ENCODE measurements around the gene CFAP74.
A peak's percentile ranks its signal among the peaks of the same experiment; 100 is the strongest.

The CFAP74 gene

DNA sequence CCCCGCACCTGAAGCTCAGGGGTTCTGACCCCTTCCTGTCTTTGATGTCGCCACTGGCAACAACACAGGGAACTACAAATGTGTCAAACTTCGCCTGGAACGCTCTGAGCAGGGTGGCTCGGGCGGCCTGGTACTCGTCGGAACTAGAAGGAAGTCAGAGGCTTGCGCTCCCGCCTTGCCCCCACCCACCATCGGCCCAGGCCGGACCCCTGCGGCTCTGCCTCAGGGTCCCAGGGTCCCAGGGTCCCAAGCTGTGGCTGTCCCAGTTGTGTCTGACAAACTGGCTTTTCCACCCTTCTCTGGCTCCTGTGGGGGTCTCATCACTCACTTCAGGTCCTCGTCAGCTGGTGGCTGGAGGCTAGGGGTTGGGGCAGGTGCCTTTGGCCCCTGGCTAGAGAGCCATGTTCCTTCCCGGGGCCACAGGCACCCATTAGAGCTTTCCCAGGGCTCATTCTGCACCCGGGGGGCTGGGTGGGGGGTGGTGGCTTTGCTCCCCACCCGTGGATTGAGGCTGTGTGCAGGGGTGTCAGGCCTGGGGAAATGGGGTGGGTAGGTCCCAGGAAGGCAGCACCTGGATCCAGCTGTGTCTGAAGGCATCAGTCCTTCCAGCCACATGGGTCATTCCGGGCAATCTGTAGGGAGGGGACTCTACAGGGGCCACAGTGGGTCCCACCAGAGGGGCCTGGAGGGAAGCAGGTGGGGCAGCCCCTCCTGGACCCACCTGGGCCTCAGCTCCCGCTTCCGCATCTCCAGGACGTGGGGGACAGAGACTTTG lies 76.5 kb downstream of the CFAP74 start:
- no peak for DNase-seq

GRCh38 chr1:1926346-1926811 lies 77.2 kb downstream of the CFAP74 start:
- no peak for DNase-seq

DNA sequence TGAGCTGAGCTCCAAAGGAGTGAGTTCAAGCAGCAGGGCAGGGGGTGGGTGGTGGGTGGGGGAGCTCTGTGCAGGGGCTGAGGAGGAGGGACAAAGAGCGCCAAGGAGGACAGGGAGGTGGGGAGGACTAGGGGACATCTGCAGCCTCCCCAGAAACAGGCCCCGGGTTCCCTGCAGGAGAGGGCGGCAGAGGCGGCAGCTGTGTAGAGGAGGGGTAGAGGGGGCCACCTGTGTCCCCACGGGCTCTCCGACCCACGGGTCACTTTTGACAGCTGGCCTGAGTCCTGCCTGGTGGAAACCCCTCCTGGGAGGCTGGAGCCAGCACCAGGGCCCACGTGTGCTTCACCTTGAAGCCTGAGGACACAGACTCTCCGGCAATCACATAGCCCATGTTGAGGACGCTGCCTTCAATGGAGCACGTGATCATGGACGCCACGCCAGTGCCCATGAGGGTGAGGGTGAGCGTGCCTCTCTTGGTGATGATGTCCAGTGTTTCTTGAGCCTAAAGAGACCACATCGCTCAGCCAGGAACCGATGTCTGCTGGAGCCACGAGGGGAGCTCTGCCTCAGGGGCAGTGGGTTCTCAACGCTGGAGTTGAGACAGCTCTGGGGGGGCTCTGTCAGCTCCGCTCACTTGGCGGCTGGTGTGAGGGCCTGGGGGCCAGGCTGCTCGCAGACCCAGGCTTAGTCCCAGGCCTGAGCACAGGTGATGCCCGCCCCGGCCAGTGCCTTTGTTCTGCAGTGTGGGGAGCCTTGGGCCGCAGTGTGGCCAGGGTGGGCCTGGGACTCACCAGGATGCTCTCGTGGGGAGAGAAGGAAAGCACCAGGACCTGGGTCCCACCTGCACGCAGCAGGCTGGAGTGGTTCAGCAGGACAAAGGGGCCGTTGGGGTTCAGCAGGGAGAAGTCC lies 77.9 kb downstream of the CFAP74 start:
- no peak for DNase-seq

GRCh38 chr1:1924849-1925248 lies 78.7 kb downstream of the CFAP74 start:
- no peak for DNase-seq

- DNase-seq: no peak
These were observed 79.2 kb downstream of the CFAP74 start for GRCh38 chr1:1924386-1924785.

DNA sequence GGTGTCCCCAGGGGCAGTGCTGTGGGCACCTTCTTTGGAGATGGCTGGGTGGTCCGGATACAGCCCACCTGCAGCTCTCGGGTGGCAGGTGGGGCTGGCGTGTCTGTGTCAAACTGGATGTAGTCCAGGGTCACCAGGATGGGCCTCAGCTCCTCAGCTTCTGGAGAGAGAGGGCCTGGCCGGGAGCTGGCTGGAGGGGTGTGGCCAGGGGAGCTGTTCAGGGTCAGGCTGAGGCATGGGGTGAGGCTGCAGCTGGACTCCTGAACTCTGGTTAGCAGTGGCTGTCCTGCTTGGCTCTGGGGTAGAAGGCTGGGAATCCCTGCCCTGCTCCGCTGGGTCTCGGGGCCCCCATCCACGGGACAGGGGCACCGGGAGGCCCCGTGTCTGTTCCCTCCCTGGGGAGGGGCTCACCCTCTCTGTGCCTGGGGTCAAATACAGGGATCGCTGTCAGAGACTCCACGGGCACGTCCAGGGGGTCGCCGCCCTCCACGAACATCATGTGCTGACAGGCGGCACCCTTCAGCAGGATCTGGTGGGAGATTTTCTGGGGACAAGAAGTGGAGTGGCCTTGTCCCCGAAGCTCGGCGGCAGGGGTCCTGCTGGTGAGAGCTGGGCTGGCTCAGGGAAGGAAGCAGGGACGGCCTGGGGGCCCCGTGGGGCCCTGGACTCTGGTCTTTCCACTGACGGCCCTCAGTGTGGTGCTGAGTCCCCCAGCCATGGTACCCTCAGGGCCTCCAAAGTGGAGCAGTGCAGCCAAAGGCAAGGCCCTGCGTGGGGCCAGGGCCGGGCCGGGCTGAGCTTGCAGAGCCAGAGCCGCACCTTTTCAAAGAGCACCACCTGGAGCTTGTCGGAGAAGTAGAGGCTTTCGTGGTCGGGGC lies 80.4 kb downstream of the CFAP74 start:
- DNase-seq: no peak

DNA sequence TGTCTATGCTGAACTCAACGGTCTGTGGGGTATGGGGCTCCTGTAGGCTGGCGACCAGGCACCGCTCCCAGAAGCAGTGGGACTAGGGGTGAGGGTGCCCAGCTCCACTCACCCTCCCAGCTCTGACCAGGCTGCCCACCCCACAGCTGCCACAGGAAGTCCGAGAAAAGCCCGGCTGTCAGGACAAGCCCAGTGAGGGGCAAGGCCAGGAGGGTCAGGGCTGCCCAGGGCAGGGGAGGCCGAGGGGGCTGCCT lies 81.0 kb downstream of the CFAP74 start:
- DNase-seq: no peak

DNA sequence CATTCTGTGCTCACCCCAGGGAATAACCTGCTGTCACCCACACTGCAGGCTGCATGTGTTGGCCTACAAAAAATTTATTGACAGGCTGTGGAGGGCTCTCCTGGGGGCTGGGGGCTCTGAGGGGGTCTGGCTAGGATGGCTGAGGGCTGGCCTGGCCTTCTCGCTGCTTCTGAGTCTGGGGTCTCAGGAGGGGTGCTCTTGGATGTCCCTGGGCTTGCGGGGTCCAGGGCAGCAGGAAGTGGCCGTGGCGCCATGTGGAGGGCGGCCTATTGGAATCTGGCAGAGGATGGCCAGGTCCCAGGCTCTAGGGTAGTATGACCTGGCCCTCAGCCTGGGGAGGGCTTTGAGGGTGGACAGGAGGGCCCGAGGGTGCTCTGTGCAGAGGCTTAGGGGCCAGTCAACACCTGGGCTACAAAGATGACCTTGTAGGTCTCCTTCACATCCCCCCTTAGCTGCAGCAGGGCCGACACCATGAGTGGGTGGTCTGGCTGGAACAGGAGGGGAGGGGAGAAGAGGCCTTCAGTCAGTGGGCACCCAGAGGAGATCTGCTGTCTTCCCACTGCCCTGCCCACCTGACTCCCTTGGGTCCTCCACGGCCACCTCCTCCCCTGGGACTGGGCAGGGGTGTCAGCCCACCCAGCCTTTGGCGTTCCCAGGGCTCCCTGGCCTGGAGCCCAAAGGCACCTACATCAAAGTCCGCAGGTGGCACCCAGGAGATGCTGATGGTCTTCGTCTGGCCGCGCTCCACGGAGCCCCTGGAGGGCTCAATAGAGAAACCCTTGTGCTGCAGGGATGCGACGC lies 81.5 kb downstream of the CFAP74 start:
- DNase-seq: no peak

- DNase-seq: no peak
These were observed 82.1 kb downstream of the CFAP74 start for GRCh38 chr1:1921459-1921862.

DNA sequence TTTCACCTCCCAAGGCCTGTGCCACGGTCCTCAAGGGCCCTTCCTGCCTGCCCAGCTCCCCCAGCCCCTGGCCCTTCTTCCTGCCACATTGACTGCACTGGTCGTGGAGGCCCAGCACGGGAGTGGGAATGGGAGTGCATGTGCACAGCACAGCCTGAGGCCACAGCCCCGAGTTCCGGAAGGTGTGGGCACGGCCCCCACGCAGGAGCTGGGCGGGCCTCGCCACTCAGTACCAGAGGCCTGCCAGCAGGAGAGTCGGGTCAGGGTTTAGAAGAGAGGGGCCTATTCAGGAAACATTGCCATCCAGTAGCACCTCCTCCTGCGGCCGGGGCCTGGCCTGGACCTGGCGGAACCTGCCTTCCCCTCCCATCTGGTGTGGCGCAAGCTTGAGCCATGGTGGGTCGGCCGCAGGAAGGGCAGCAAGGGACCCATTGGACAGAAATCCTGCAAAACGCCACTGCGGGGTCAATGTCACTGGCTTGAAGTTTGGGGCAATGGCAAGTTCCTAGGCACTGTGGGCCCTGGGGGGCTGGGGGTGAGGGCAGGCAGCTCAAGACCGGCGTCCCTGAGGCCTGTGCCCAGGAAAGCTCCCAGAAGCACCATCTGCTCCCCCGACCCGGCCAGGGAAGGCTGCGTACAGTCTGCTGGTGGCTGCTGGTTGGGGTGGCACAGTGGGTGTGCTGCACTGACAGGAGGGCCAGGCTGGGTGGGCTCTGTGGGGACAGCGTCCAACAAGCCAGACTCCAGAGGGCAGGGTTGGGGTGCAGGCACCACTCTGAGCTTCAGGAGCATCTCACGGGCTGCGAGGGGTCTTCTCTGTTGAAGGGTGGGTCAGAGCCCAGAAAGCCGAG lies 82.8 kb downstream of the CFAP74 start:
- DNase-seq: no peak

DNA sequence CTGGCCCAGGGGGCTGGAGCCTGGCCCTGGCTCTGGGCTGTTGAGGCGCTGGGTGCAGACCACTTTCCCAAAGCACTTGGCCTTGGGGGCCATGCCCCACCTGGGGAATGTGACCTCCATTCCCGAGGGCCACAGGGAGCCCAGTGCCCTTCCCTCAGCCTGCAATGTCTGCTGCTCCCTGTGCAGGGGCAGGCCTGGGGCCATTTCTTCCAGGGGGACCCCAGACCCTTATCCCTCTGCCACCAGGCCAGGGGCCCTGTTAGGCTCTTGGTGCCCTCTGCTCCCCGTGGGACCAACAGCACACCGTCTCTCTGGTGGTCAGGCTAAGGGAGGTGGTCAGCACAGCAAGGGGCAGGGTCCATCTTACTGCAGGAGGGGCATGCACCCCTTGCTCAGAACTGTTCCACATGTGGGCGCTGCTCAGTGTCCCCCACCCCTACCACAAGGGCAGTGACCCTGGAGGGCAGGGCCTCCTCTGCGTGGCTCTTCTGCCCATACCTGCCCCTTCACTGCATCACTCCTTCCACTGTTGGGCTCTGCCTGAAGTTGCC lies 83.5 kb downstream of the CFAP74 start:
- DNase-seq: no peak

DNA sequence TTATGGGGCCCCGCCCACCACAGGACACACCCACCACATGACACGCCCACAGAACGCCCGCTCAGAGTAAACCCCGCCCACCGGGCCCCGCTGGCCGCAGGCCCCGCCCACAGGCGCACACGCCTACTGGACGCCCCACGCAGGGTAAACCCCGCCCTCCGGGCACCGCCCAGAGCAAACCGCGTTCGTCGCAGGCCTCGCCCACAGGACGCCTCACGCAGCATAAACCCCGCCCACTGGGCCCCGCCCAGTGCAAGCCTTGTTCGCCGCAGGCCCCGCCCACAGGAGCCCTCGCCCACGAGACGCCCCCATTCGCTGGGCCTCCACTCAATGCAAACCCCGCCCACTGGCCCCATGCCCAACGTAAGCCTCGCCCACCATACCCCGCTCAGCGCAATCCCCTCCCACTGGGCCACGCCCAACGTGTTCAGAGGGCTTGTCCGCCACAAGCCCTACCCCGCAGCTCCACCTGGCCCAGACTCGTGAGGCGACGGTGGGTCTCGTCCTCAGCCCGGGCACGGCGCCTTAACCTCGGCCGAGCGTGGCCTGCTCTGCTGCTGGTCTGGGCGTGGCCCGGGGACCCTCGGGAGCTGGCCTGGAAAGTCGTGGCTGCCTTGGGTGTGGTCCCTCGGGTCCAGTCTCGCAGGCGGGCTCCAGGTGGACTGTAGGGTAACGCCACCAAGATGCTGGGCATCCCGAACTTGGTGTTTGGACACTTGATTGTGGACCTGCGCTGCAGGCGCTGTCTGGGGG lies 84.1 kb downstream of the CFAP74 start:
- peak; percentile 99 for DNase-seq

DNA sequence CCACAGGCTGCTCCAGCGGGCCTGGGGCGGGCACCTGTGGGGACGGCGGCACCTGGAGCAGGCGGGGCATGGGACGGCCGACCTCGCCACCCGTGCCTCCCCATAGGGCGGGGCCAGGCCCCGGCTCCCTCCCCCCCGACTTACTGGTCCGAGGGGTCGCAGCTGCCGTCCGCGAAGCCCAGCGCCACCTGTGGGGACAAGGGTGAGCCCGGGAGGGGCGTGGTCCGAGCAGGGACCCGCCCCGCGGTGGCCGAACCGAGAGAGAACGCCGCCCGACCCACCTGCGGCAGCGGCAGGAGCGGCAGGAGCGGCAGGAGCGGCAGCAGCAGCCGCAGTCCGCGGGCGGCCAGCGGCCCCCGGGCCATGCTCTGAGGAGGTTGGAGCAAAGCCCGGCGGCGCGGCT lies 84.7 kb downstream of the CFAP74 start, which contains the start of gene TMEM52:
TMEM52 (minus strand) TSS at position 379 of the 403 bp plus-strand sequence; CDS start at position 365, 14 bp downstream.
- DNase-seq: no peak

- DNase-seq: no peak
These were observed 85.3 kb downstream of the CFAP74 start for GRCh38 chr1:1917995-1918900.

GRCh38 chr1:1917304-1917976 lies 86.1 kb downstream of the CFAP74 start:
- no peak for DNase-seq

- DNase-seq: no peak
These were observed 86.7 kb downstream of the CFAP74 start for GRCh38 chr1:1916851-1917251.

GRCh38 chr1:1915911-1916840 lies 87.4 kb downstream of the CFAP74 start:
- no peak for DNase-seq

Measured in activated CD4-positive, alpha-beta T cell treated with anti-CD3 and anti-CD28 coated beads for 1 hour (primary cell).